ENCODE data around the gene TRIP10.

DNA sequence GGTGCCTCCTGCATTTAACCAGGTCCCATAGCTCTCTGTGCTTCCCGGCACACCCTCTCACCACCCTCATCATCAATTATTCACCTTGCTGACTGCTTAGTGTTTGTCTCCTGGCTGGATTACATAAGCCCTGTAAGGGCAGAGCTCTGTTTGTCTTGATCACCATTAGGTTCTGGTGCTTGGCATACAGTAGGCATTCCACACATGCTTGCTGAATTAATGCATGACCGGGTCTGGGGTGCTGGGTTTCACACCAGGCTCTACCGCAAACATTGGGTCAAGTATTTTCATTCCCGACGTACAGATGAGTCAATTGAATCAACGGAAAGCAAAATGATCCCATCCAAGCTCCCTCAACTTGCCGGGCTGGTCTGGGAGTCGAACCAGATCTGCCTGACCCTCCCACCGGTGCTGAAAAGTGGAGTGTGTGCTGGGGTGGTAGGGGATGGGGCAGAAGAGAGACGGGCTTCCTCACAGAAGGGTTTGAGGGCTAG, 61.6 kb downstream of the TRIP10 start:
- TF ChIP-seq, protein P1, sequence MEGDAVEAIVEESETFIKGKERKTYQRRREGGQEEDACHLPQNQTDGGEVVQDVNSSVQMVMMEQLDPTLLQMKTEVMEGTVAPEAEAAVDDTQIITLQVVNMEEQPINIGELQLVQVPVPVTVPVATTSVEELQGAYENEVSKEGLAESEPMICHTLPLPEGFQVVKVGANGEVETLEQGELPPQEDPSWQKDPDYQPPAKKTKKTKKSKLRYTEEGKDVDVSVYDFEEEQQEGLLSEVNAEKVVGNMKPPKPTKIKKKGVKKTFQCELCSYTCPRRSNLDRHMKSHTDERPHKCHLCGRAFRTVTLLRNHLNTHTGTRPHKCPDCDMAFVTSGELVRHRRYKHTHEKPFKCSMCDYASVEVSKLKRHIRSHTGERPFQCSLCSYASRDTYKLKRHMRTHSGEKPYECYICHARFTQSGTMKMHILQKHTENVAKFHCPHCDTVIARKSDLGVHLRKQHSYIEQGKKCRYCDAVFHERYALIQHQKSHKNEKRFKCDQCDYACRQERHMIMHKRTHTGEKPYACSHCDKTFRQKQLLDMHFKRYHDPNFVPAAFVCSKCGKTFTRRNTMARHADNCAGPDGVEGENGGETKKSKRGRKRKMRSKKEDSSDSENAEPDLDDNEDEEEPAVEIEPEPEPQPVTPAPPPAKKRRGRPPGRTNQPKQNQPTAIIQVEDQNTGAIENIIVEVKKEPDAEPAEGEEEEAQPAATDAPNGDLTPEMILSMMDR (conservative IDR thresholded peaks at IDR 0.05; ENCODE audit: low read depth, low read length), result no peak
- no peak for TF ChIP-seq EZH2 (IDR thresholded peaks at IDR 0.05; ENCODE audit: low read length, unreplicated experiment)
- TF ChIP-seq EZH2phosphoT487 (IDR thresholded peaks at IDR 0.05; ENCODE audit: borderline replicate concordance, low read length), result no peak
